Esophagus muscularis mucosa (tissue), 3 donors: ENCODE measurements around the gene RAB44.

Source experiments
- POLR2A ChIP-seq: fragments of 450-650 bp; IDR thresholded peaks from one replicate; pipeline ENCODE4 v1.6.1; 2017; ENCODE audit warnings: antibody characterized with exemption, moderate library complexity, mild to moderate bottlenecking, low read depth
- TF ChIP-seq, protein P1 (sequence below), 3 experiments: fragments of 200-600 bp in 2 of 3; fragments of 450-650 bp in 1 of 3; sonication (generic) in 2 of 3; IDR thresholded peaks; one replicate each; pipeline ENCODE4 v1.5.1; 2017 to 2019; ENCODE audit warnings: antibody characterized with exemption in 3 of 3, mild to moderate bottlenecking in 2 of 3, moderate library complexity in 1 of 3

DNA sequence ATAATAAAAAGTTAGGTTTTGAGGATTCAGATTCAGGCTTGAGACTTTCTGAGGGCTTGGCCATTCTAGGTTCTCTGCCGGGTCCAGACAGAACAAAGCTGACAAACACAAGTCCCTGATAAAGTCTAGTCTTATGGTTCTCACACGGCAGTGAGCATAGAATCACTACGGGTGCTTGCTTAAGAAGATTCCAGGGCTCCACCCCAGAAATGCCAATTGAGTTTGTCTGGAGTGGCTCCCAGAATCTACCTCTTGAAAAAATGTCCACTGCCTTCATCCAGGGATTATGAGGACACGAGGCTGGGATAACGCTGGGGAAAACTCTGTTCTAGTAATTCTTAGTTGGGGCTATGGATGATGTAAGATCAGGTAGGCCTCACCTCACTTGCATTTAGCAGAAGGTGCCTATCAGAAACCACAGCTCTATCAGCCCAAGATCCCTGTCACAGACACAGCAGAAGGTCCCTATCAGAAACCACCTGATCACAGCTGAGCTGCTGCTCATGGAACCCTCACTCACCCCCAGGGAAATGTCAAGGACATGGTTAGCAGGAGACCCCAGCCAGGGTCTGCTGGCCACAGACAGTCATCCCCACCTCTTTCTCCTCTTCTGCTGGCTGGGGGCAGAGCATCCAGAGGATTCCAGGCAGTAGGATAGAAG, 52.3 kb downstream of the RAB44 start:
- TF ChIP-seq, protein P1, sequence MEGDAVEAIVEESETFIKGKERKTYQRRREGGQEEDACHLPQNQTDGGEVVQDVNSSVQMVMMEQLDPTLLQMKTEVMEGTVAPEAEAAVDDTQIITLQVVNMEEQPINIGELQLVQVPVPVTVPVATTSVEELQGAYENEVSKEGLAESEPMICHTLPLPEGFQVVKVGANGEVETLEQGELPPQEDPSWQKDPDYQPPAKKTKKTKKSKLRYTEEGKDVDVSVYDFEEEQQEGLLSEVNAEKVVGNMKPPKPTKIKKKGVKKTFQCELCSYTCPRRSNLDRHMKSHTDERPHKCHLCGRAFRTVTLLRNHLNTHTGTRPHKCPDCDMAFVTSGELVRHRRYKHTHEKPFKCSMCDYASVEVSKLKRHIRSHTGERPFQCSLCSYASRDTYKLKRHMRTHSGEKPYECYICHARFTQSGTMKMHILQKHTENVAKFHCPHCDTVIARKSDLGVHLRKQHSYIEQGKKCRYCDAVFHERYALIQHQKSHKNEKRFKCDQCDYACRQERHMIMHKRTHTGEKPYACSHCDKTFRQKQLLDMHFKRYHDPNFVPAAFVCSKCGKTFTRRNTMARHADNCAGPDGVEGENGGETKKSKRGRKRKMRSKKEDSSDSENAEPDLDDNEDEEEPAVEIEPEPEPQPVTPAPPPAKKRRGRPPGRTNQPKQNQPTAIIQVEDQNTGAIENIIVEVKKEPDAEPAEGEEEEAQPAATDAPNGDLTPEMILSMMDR (IDR thresholded peaks at IDR 0.05), result no peak
- TF ChIP-seq POLR2A, result no peak
